NCI-H1694 treated with DMSO at 0.1 percent for 48 hours (cell line): ENCODE data around the gene WDPCP.
A peak's percentile ranks its signal among the peaks of the same experiment; 100 is the strongest.
"Not testable (repeated sequence)": the region's sequence is repeated elsewhere in the genome, so short reads cannot be mapped to it uniquely, and the experiment has no call there.

Source experiments
- DNase-seq: peaks from one replicate; lab custom pipeline; 2025; lab: John Stamatoyannopoulos, UW

WDPCP gene

DNA sequence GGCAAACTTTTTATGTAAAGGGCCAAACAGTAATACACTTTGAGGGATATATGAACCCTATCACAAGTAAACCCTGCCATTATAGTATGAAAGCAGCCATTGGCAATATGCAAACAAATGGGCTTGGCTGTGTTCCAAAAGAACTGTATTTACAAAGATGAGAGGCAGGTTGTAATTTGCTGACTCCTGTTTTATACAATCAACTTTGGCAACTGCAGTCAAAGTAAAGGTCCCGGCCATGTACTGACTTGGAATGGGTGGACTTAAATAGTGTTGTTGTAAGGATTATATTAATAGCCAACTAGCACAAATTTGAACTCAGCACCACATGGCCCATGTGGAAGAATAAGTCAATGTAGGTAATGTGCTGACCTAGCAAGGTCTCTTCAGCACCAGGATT lies 223.4 kb downstream of the WDPCP start:
- no peak for DNase-seq

DNA sequence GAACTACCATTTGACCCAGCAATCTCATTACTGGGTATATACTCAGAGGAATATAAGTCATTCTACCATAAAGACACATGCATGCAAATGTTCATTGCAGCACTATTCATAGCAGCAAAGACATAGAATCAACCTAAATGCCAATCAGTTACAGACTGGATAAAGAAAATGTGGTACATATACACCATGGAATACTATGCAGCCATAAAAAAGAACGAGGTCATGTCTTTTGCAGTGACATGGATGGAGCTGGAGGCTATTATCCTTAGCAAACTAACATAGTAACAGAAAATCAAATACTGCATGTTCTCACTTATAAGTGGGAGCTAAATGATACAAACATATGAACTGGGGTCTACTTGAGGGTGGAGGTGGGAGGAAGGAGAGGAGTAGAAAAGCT lies 230.6 kb downstream of the WDPCP start:
- DNase-seq: not testable (repeated sequence)

DNA sequence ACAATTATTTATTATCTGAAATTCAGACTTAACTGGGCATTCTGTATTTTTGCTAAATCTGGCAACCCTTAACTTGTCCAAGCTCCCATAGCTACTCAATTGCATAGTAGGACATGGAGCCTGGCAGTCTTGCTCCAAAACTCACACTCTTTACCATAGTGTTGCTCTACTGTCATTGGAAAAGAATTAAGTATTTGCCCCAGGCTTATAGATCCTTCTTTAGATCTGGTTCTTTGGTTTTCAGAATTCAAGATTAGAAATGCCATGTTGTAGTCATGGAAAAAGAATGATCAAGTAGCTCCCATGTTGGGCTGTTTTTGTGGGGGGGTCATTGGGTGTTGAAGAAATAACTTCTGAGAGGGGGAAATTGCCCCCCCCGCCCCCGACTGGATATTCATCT lies 240.9 kb downstream of the WDPCP start:
- no peak for DNase-seq

DNA sequence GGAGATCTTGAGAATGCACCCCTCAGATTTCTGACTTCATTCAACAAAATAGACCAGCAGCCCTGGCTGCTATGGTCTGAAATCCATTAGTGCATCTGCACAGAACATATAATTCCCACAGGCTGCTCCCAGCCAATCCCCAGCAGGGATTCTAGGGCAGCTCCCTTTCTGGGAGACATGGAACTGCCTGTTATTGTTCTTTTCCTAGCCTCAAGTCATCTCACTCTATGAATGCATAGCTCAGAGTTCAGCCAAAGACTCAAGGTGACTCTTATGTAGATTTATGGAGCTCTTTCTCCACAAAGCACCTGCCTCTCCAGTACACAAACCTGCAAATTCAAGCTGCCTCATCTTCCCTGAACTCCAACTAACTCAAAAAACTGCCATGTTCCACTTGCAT lies 241.9 kb downstream of the WDPCP start:
- no peak for DNase-seq

DNA sequence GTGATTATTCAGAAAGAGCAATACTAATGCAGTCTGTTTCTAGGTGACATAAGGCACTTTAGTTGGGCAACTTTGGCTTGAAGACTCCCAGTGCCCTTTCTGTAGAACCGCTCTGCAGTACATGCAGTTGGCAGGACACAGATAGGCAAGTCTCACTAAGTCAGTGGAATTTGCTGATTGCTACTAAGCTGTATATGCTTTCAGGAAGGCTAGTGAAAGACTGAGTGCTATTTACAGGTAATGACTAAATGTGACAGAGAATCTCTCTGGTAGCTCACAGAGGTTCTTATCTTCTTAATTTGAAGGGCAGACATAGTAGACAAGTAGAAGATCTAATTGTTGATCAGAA lies 243.0 kb downstream of the WDPCP start:
- no peak for DNase-seq

DNA sequence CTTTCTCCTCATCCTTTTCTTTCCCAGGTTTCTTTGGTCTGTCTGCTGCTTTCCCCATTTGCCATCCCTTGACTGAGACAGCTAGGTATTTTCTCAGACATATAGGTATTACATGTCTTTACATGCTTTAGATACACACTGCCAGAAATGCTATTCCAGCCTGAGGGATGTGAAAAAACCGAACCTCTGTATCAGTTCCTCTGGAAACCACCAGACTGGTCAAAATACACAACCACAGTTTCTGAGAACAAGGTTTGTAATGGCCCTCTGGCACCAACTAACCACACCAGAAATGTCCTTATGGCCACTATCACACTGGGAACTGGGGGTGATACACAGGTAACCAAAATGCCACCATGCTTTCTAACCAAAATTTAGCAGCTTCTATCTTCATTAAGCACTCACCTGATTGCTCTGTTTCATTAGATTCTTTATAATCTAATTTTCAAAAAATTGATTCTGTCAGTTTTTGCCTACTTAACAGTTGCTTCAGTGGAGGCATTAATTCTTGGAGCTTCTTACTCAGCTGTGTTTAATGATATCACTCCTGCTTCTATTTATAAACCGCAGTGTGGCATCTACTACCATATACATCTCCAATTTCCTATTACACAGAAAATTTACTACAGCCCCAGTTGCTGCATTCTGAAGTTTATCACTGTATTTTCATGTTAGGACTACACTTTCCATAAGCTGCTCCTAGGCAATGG lies 243.5 kb downstream of the WDPCP start:
- DNase-seq: no peak

DNA sequence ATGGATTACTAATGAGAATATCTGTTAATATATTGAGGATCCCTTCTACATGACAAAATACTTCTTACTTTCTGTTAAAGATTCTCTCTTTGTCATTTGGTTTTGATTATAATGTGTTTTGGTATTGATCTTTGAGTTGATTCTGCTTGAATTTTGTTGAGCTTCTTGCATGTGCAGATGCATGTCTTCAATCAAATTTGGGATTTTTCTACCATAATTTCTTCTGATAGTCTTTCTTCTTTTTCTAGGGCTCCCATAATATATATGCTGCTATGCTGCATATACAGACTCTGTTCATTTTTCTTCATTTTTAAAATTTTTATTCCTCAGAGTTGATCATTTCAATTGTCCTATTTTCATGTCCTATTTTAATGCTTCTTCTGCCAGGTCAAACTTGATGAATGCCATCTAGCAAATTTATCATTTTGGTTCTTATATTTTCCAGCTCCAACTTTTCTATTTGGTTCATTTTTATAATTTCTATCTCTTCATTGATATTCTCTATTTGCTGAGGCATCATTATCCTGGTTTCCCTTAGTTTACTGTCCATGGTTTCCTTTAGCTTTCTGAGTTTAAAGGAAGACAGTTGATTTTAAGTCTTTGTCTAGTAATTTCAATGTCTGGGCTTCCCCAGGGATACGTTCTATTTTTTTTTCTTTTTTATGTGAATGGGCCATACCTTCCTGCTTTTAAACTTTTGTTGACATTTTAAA lies 244.7 kb downstream of the WDPCP start:
- DNase-seq: no peak

DNA sequence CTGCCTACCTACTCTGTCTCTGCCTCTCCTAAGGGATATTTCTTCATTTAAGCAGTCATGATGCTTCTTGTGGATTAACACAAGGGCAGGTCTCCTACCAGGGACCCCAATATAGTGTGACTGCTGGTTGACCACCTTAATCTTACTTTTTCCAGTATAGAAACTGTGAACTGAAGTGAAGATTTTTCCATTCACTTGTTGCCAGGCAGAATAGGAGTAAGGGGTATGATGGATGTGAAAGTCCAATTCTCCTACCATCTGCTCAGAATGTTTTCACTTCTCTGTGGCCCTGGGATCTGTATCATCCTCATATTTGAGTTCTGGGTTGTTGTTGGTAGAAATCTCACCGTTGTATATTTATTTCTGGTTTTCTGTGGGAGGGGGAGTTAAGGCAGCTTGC lies 247.8 kb downstream of the WDPCP start:
- DNase-seq: no peak

DNA sequence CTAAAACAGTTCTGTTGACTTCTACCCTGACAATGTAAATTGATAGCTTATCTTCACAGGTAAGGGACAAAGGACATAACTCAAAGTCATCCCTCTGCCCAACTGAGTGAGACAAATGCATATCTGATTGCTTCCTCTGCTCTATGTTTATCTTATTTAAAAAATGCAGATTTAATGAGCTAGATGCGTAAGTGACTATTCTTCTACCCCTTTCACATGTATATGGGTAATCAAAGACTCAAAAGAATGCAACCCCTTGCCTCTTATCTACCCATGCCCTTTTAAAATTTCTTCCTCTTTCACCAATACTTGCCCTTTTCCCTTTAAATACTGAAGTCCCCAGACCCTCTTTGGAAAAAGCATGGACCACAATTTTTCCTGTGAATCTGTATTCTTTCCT lies 253.4 kb downstream of the WDPCP start:
- DNase-seq: no peak

DNA sequence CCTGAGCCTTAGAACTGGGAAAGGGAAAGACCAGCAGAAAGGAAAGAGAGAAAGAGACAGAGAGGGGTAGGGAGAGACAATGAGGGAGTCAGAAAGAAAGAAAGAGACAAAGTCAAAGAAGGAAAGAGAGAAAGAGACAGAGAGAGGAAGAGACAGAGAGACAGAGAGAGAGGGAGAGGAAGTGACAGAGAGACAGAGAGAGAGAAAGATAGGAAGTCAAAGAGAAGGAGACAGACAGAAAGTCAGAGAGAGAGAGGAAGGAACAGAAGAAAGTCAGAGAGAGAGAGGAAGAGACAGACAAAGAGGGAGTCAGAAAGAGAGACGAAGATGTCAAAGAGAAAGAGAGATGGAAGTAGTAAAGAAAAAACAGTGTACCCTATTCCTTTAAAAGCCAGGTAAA lies 261.8 kb downstream of the WDPCP start:
- no peak for DNase-seq

DNA sequence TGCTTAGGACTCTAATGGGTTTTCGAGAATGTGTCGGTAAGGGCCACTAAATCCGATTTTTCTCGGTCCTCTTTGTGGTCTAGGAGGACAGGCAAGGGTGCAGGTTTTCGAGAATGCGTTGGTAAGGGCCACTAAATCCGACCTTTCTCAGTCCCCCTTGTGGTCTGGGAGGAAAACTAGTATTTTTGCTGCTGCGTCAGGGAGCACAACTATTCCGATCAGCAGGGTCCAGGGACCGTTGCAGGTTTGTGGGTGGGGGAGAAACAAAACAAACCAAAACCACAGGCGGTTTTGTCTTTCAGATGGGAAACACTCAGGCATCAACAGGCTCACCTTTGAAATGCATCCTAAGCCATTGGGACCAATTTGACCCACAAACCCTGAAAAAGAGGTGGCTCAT lies 264.6 kb downstream of the WDPCP start:
- not testable (repeated sequence) for DNase-seq

DNA sequence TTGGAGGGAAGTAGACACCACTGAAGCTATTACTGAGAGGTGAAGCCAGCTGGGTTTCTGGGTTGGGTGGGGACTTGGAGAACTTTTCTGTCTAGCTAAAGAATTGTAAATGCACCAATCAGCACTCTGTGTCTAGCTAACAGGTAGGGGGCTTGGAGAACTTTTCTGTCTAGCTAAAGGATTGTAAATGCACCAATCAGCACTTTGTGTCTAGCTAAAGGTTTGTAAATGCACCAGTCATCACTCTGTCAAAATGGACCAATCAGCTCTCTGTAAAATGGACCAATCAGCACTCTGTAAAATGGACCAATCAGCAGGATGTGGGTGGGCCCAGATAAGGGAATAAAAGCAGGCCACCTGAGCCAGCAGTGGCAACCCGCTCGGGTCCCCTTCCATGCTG lies 266.3 kb downstream of the WDPCP start:
- DNase-seq: not testable (repeated sequence)

DNA sequence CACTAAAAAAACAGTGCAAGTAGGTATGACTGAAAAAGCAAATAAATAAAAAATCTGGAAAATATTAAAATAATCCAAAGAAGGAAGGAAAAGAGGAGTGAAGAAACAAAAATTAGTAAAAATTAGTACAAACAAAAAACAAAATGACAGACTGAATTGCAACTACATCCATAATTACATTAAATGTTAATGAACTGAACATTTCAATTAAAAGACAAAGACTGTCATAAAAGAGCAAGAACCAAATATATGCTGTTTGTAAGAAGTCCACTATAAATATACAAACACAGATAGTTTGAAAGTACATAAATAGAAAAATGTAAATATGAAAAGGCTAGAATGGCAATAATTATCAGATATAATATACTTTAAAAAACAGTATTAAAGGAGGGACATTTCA lies 267.6 kb downstream of the WDPCP start:
- no peak for DNase-seq

DNA sequence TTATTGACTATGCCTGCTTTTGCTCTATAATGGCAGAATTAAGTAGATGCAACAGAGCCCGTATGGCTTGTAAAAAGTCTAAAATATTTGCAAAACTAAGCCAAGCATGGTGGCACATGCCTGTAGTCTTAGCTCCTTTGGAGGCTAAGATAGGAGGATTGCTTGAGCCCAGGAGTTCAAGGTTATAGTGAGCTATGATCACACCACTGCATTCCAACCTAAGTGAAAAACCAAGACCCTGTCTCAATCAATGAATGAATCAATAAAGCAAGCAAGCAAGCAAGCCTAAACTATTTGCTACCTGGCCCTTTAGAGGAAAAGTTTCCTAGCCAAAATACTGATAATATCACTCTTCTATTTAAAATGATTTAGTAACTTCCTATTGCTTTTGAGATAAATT lies 277.7 kb downstream of the WDPCP start:
- DNase-seq: no peak

DNA sequence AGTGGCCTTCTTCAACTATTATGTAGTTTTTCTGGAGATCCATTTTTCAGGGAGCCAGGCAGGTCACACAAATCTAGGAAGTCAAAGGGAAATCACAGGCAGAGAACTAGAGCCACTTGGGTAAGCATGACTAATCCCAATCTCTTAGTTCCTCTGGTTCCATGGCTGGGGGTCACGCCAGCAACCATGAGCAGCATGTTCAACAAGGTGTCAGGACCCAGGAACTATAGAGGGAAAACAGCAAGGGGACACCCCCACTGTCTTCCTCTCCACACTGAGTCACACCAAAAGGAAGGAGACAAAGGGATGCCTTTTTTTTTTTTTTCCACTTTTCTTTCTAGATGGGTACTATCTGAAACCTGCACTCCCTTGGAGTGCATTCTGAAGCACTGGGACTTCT lies 286.8 kb downstream of the WDPCP start:
- DNase-seq: no peak

DNA sequence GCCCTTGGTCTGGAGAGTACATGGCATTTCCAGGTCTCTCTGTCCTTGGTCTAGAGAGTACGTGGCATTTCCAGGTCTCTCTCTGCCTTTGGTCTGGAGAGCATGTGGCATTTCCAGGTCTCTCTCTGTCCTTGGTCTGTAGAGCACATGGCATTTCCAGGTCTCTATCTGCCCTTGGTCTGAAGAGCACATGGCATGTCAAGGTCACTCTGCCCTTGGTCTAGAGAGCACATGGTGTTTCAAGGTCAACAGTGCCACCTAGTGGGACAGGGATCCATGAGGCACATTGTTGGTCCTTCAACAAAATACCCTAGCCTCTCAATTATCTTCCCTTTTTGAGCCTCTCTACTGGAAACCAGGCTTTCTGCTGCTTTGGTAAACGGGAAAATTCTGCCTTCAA lies 287.4 kb downstream of the WDPCP start:
- DNase-seq: no peak

DNA sequence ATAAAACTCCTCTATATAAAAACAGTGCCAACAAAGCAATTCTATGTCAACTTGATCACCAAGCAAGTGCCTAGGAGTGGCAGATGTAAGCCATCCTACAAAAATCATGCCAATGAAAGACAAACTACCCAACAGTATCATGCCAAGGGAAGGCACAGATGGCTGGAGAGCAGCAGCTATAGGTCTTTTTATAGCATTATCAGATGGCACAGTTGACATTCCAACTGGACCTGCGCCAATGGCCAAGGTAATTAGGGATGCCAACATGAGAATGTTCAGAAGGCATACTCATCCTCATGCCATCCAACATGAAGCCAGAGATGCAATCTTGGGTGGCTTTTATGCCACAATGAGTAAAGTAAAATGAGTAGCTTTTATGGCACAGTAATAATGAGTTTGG lies 300.3 kb downstream of the WDPCP start:
- peak; percentile 42 for DNase-seq

DNA sequence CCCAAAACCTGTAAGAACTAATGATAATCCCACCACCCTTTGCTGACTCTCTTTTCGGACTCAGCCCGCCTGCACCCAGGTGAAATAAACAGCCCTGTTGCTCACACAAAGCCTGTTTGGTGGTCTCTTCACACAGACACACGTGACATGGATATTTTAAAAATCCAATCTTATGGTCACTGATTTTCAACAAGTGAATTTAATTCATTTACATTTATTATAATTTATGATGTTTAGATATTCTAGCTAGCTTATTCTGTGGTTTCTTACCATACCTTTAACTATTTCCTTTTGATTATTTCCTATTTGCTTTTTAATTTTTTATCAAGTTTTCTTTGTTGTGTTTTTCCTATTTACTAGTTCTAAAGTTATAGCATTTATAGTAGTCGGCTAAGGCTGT lies 301.8 kb downstream of the WDPCP start:
- not testable (repeated sequence) for DNase-seq

DNA sequence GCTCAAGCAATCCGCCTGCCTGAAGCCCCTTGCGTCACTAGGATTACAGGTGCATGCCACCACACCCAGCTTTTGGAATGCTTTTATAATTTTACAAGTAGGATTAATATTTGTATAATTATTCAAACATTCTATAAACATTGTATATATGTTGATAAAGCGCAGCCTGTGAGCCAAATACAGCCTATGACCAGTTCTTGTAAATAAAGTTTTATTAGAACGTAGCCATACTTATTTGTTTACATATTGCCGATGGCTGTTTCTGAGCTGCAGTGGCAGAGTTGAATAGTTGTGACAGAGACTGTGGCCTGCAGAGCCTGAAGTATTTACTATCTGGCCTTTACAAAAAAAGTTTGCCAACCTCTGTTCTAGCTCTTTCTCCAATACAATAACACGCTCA lies 305.0 kb downstream of the WDPCP start:
- DNase-seq: no peak

DNA sequence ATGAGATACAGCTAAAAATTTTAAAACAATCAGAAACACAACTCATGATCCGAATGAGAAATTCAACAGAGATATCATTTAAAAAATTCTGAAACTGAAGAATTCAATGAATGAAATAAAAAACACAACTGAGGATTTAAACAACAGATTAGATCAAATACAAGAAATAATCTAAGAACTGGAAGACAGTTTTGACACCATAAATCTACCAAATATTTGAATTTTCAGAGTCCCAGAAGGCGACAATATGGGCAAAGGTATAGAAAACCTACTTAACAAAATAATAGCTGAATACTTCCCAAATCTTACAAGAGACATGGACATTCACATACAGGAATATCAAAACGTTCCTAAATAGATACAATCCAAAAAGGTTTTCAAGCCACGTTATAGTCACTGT lies 315.7 kb downstream of the WDPCP start:
- no peak for DNase-seq

DNA sequence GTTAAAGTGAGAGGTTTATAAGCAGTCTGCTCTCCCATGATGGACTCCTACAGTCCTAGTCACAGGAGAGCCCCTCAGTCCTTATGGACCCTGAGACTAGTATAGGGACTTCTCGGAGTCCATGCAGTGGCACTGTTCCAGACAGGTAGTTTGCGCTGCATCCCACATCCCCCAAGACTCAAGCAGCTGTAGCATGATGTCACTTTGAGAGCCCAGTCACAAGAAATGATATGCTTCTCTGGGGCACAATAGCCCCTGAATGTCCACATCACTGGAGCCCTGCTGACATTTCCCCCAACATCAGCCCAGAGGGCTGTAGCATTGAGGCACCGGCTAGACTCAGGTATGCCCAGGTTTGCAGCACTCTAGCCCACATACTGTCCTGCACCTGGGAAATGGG lies 317.6 kb downstream of the WDPCP start:
- DNase-seq: no peak

DNA sequence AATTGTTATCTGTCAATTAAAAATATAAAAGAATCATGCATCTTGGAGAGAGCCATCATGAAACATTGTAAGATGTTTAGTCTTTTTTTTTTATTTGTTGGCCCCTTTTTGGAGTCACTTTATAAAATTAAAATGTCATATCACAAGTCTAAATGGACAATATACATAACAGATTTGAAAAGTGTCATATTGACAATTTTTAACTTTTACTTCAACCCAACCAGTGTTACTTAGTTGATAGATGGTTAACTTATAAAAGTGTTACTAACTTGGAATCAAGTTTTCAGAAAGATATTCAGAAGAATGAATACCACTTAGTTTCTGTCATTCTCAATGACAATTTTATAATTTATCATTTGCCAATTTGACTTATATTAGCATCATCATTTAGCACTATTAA lies 319.3 kb downstream of the WDPCP start:
- DNase-seq: no peak

DNA sequence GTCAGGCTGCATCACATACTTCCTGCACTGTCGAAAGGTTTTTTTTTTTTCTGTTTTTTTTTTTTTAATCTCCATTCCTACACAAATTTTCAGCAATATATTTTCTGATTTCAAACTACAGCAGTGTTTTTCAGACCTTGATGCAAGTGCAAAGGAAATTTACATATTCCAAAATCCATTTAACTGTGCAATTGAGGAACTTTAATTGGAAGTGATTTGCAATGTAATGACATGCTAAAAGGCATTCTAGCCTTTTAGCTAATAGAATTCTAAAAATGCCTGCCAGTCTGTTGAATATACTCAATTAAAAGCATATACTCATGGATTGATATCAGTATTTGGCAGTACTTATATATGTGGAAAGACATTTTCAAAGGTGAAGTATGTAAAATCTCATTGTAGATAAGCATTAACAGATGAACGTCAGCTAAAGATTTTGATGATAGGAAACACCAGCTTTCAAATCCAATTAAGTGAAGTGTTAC lies 327.1 kb downstream of the WDPCP start:
- DNase-seq: no peak

DNA sequence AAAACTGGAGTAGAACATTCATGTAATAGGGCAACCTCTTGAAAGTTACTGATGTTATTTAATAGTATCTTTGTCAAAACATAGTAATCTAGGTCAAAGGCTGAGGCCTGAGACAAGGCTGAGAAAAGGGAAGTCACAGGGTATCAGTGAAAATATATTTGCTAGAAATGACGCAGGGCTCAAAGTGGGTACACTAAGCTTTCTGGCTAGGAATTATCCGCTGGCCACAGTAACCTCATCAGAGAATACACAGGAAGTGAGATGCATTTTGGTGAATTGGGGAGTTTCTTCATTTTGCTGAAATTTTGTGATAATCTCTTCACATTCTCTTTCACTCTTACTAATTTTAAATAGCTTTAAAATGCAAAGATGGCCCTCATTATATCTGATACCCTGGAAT lies 330.8 kb downstream of the WDPCP start:
- DNase-seq: no peak
